Tibial nerve (tissue), 3 donors: ENCODE data around the gene INTS3.

Source experiments
- CTCF ChIP-seq, 5 experiments: fragments of 200-600 bp in 3 of 5; fragments of 450-650 bp in 2 of 5; sonication (generic) in 3 of 5; IDR thresholded peaks; one replicate each; pipeline ENCODE4 v1.5.1; 2016 to 2019; ENCODE audit warnings: antibody characterized with exemption in 5 of 5, mild to moderate bottlenecking in 3 of 5, moderate library complexity in 2 of 5
- POLR2A ChIP-seq, 2 donors: fragments of 450-650 bp; IDR thresholded peaks; one replicate each; pipeline ENCODE4 v1.6.1; 2017; ENCODE audit warnings: antibody characterized with exemption in 2 of 2, mild to moderate bottlenecking in 2 of 2, moderate library complexity in 2 of 2

DNA sequence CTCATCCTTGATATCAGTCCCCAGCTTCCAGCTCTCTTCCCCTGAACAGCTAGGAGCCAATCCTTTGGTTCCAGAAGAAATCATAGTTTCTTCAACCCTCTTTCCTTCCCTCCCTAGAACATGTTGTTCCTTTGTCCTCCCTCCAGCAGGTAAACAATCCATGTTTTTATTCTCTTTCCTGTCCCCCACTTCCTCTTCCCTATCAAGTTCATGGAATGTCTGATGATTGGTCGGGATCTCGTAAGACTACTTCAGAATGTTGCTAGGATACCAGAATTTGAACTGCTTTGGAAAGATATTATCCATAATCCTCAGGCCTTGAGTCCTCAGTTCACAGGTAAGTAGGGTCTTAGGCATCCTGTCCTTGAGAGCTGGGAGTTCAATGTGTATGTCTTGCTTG lies 24.2 kb downstream of the INTS3 start:
- TF ChIP-seq CTCF (IDR thresholded peaks at IDR 0.05) = no peak
- no peak for TF ChIP-seq POLR2A (IDR thresholded peaks at IDR 0.05)
